GM18873 (cell line): ENCODE measurements around the gene PCDHB12.
"Not testable (repeated sequence)": the region's sequence is repeated elsewhere in the genome, so short reads cannot be mapped to it uniquely, and the experiment has no call there.

ENCODE experiments used
- ATAC-seq: cut with Tn5 transposase; IDR thresholded peaks from one replicate; pipeline ENCODE4 v1.9.1; 2021; ENCODE audit warnings: mild to moderate bottlenecking, moderate library complexity, moderate number of reproducible peaks; ENCODE audit not compliant: unreplicated experiment, low FRiP score

The PCDHB12 gene

DNA sequence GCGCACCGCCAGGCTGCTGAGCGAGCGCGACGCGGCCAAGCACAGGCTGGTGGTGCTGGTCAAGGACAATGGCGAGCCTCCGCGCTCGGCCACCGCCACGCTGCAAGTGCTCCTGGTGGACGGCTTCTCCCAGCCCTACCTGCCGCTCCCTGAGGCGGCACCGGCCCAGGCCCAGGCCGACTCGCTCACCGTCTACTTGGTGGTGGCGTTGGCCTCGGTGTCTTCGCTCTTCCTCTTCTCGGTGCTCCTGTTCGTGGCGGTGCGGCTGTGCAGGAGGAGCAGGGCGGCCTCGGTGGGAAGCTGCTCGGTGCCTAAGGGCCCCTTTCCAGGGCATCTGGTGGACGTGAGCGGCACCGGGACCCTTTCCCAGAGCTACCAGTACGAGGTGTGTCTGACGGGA is 6.9 kb upstream of the PCDHB12 start:
- ATAC-seq: not testable (repeated sequence)

GRCh38 chr5:141210281-141210680 is 1.8 kb downstream of the PCDHB12 start:
- not testable (repeated sequence) for ATAC-seq

DNA sequence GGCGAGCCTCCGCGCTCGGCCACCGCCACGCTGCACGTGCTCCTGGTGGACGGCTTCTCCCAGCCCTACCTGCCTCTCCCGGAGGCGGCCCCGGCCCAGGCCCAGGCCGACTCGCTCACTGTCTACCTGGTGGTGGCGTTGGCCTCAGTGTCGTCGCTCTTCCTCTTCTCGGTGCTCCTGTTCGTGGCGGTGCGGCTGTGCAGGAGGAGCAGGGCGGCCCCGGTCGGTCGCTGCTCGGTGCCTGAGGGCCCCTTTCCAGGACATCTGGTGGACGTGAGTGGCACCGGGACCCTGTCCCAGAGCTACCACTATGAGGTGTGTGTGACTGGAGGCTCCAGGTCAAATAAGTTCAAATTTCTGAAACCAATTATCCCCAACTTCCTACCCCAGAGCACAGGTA is 2.3 kb downstream of the PCDHB12 start:
- ATAC-seq: not testable (repeated sequence)

DNA sequence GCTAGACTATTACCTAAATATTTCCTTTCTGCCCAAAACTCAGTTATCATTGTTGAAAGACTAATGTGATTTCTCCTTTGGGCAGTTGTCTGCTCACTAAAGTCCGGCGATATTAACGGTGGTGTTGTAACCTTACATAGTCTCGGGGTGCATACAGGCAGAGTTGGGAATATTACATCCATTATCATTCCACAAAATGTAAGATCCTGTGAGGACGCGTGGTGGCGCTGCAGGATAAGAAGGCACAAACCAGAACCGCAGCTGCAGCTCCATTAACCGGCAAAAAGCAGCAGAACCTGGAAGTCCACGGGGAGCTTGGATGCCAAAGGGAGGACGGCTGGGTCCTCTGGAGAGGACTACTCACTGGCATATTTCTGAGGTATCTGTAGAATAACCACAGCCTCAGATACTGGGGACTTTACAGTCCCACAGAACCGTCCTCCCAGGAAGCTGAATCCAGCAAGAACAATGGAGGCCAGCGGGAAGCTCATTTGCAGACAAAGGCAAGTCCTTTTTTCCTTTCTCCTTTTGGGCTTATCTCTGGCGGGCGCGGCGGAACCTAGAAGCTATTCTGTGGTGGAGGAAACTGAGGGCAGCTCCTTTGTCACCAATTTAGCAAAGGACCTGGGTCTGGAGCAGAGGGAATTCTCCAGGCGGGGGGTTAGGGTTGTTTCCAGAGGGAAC is 5.3 kb downstream of the PCDHB12 start, which contains the start of gene PCDHB13:
Gene PCDHB13 (plus strand): TSS at position 264 of the 684 bp plus-strand sequence. CDS start 205 bp downstream, at position 469.
- not testable (repeated sequence) for ATAC-seq

DNA sequence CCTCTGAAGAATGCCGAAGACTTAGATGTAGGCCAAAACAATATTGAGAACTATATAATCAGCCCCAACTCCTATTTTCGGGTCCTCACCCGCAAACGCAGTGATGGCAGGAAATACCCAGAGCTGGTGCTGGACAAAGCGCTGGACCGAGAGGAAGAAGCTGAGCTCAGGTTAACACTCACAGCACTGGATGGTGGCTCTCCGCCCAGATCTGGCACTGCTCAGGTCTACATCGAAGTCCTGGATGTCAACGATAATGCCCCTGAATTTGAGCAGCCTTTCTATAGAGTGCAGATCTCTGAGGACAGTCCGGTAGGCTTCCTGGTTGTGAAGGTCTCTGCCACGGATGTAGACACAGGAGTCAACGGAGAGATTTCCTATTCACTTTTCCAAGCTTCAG is 6.1 kb downstream of the PCDHB12 start:
- ATAC-seq: not testable (repeated sequence)

- ATAC-seq: not testable (repeated sequence)
These were observed 7.0 kb downstream of the PCDHB12 start for GRCh38 chr5:141215504-141215903.

- ATAC-seq: not testable (repeated sequence)
These were observed 7.5 kb downstream of the PCDHB12 start for GRCh38 chr5:141216035-141216434.

DNA sequence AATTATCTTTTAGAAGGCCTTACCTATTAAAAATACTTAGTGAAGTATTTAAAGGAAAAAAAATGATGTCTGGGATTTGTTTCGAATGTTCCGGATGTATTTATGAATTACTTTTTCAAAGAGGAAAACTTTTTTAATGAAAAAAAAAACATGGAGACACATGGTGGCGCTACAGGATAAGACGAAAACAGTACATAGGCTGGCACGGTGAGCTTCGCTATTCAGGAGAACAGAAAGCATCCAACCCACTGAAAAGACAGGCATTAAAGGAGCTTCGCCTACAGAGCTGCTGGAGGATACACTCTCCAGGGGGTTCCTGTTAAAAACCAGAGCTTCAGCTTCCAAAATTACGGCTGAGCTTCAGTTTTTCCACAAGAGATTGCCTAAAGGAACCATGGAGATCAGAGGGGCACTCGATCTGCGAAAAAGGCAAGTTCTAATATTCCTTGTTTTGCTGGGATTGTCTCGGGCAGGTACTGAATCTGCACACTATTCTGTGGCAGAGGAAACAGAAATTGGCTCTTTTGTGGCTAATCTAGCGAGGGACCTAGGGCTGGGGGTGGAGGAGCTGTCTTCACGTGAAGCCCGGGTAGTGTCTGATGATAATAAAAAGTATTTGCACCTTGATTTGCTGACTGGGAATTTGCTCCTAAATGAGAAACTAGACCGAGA is 14.7 kb downstream of the PCDHB12 start, which contains the start of gene PCDHB14:
Gene PCDHB14 (plus strand): TSS at position 232 of the 672 bp plus-strand sequence. CDS start 163 bp downstream, at position 395.
- no peak for ATAC-seq

GRCh38 chr5:141224844-141225243 is 16.3 kb downstream of the PCDHB12 start:
- ATAC-seq: not testable (repeated sequence)

- ATAC-seq: not testable (repeated sequence)
These were observed 16.9 kb downstream of the PCDHB12 start for GRCh38 chr5:141225421-141225820.

GRCh38 chr5:141234109-141234667 is 25.7 kb downstream of the PCDHB12 start:
- no peak for ATAC-seq

- not testable (repeated sequence) for ATAC-seq
These were observed 27.4 kb downstream of the PCDHB12 start for GRCh38 chr5:141235922-141236321.

DNA sequence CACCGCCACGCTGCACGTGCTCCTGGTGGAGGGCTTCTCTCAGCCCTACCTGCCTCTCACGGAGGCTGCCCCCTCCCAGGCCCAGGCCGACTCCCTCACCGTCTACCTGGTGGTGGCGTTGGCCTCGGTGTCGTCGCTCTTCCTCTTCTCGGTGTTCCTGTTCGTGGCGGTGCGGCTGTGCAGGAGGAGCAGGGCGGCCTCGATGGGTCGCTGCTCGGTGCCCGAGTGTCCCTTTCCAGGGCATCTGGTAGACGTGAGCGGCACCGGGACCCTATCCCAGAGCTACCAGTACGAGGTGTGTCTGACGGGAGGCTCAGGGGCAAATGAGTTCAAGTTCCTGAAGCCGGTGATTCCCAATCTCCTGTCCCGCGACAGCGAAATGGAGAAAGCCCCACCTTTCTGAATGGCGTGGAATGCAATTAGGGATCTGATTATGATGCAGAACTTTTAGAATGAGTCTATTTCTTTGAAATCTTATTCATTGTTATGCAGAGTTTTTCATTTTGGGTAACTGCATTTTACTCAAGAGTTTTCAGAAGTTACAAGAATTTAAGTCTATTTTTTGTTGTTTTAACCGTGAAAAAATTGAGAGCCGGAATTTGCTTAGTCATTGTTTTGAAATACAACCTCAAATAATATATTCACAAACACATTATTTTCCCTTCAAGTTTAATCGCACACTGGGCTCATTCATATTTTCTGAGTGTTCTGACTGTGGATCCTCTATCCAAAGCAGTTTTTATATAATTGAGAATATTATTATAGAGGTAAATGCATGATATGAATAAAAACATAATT is 28.2 kb downstream of the PCDHB12 start:
- ATAC-seq: no peak

DNA sequence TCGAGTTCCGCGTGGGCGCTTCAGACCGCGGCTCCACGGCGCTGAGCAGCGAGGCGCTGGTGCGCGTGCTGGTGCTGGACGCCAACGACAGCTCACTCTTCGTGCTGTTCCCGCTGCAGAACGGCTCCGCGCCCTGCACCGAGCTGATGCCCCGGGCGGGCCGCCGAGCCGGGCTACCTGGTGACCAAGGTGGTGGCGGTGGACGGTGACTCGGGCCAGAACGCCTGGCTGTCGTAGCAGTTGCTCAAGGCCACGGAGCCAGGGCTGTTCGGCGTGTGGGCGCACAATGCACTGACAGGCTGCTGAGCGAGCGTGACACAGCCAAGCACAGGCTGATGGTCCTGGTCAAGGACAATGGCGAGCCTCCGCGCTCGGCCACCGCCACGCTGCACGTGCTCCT is 33.0 kb downstream of the PCDHB12 start:
- no peak for ATAC-seq

DNA sequence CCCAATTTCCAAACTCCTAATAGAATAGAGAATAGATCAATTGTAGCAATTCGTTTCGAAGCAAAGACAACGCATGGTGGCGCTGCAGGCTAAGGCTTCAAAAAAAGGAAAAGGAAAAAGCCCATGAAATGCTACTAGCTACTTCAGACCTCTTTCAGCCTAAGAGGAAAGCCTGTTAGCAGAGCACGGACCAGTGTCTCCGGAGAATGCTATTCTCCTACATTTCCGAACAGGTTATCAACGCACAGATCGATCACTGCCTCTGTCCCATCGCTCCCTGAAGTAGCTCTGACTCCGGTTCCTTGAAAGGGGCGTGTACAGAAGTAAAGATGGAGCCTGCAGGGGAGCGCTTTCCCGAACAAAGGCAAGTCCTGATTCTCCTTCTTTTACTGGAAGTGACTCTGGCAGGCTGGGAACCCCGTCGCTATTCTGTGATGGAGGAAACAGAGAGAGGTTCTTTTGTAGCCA is 36.8 kb downstream of the PCDHB12 start, which contains the start of gene PCDHB15:
Gene PCDHB15 (plus strand): TSS at position 146 of the 468 bp plus-strand sequence. CDS start 184 bp downstream, at position 330.
- no peak for ATAC-seq

DNA sequence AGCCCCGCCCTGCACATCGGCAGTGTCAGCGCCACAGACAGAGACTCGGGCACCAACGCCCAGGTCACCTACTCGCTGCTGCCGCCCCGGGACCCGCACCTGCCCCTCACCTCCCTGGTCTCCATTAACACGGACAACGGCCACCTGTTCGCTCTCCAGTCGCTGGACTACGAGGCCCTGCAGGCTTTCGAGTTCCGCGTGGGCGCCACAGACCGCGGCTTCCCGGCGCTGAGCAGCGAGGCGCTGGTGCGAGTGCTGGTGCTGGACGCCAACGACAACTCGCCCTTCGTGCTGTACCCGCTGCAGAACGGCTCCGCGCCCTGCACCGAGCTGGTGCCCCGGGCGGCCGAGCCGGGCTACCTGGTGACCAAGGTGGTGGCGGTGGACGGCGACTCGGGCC is 38.5 kb downstream of the PCDHB12 start:
- ATAC-seq: not testable (repeated sequence)

DNA sequence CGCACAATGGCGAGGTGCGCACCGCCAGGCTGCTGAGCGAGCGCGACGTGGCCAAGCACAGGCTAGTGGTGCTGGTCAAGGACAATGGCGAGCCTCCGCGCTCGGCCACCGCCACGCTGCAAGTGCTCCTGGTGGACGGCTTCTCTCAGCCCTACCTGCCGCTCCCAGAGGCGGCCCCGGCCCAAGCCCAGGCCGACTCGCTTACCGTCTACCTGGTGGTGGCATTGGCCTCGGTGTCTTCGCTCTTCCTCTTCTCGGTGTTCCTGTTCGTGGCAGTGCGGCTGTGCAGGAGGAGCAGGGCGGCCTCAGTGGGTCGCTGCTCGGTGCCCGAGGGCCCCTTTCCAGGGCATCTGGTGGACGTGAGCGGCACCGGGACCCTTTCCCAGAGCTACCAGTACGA is 38.9 kb downstream of the PCDHB12 start:
- ATAC-seq: not testable (repeated sequence)

GRCh38 chr5:141250576-141250975 is 42.1 kb downstream of the PCDHB12 start:
- ATAC-seq: no peak

- no peak for ATAC-seq
These were observed 49.9 kb downstream of the PCDHB12 start for GRCh38 chr5:141258464-141258863.

DNA sequence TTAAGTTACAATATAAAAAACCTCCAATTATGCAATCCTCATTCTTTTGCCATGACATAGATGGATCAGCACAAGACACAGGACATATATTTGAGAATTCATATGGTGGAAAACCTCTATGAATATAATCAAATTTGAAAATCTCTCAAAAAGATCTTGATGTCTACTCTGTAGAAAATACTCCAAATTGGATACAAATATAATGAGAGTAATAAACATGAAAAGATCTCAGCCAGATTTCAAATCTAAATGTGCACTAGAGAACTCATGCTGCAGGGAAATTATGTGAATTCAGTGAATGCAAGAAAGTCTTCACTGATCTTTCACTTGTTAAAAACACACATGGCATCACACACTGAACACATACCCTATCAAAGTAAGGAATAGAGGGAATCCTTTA is 50.4 kb downstream of the PCDHB12 start:
- no peak for ATAC-seq
